ENCODE data around the gene GALNT15. TPM values are rescaled to one million over a fixed set of nuclear protein-coding genes. Genes with fewer than 3 reads are reported as not detected.

GALNT15 gene
- total and polyA plus RNA-seq, 3 experiments from 2014 or later = not detected

GRCh38 chr3:16279010-16279801, 104.7 kb downstream of the GALNT15 start:
- no peaks in the 10 kb centered on the region for H3K36me3 ChIP-seq (ENCODE audit: insufficient read depth, low read length)
- H3K27ac Mint-ChIP-seq = no peak overlapping the region
- no peak overlapping the region for H3K4me3 Mint-ChIP-seq
- POLR2A ChIA-PET = no interaction called here
- H3K27me3 Mint-ChIP-seq = no peaks in the 10 kb centered on the region
- no peaks in the 10 kb centered on the region for H3K4me1 ChIP-seq (ENCODE audit: insufficient read depth, low read length)
- CTCF ChIA-PET = interaction anchor here (4.8 kb wide), 1 partner anchor 11 kb away, joined by 21 read pairs; no protein-coding TSS in a partner anchor
- peaks cover 0 to 8% (median 6%) of the 10 kb centered on the region in 3 donors for H3K4me1 Mint-ChIP-seq
- H3K4me3 ChIP-seq (ENCODE audit: low read length) = no peak overlapping the region
- H3K27ac ChIP-seq (ENCODE audit: low read depth, low read length) = no peak overlapping the region
- DNase-seq = no peak
- no peaks in the 10 kb centered on the region for H3K9me3 ChIP-seq (ENCODE audit: low read length)
- H3K9me3 Mint-ChIP-seq = no peaks in the 10 kb centered on the region
- no peaks in the 10 kb centered on the region for H3K27me3 ChIP-seq (ENCODE audit: insufficient read depth, low read length, poor library complexity, severe bottlenecking)
- H3K36me3 Mint-ChIP-seq = peaks cover 5 to 29% (median 10%) of the 10 kb centered on the region in 3 donors

- DNase-seq = no peak
- ChIA-PET POLR2A (no interaction called here), CTCF (interaction anchor here (4.8 kb wide), 1 partner anchor 13 kb away, joined by 21 read pairs; no protein-coding TSS in a partner anchor)
- H3K36me3 Mint-ChIP-seq = peaks cover 5 to 18% (median 8%) of the 10 kb centered on the region in 3 donors
- Histone ChIP-seq H3K27me3 (ENCODE audit: insufficient read depth, low read length, poor library complexity, severe bottlenecking) (no peaks in the 10 kb centered on the region), H3K4me1 (ENCODE audit: insufficient read depth, low read length) (peaks cover 14% of the 10 kb centered on the region), H3K4me3 (ENCODE audit: low read length) (no peak overlapping the region), H3K36me3 (ENCODE audit: insufficient read depth, low read length) (no peaks in the 10 kb centered on the region), H3K9me3 (ENCODE audit: low read length) (no peaks in the 10 kb centered on the region), H3K27ac (ENCODE audit: low read depth, low read length) (no peak overlapping the region)
- no peaks in the 10 kb centered on the region for H3K9me3 Mint-ChIP-seq
- no peaks in the 10 kb centered on the region for H3K27me3 Mint-ChIP-seq
- no peak overlapping the region for H3K4me3 Mint-ChIP-seq
- peaks cover 13 to 22% (median 21%) of the 10 kb centered on the region in 3 donors for H3K4me1 Mint-ChIP-seq
- H3K27ac Mint-ChIP-seq = no peak overlapping the region
Measured at GRCh38 chr3:16280671-16281070, 106.2 kb downstream of the GALNT15 start.

Other genes starting within 250 kb of the GALNT15 start
- gene DPH3, start 90.3 kb downstream of the GALNT15 start, total RNA-seq = 10 to 100 TPM; 31.7 to 32.8 TPM
- gene DPH3, start 90.3 kb downstream of the GALNT15 start, polyA plus RNA-seq = 29.9 TPM
- gene OXNAD1, start 90.5 kb downstream of the GALNT15 start, total RNA-seq = 10 to 100 TPM; 28.6 to 30.1 TPM
- 64.2 TPM for gene OXNAD1, start 90.5 kb downstream of the GALNT15 start, polyA plus RNA-seq